Calu3 (cell line): ENCODE results near the gene SLC25A36. TPM values are rescaled to one million over a fixed set of nuclear protein-coding genes. Genes with fewer than 3 reads are reported as not detected.

Experiments
- BruUV-seq: library from RNA; stranded (reverse); fragments of 400-500 nt; replicated peaks from 2 replicates; lab custom pipeline; 2021; lab: Mats Ljungman, UMichigan
- CTCF ChIA-PET: fragments of 300-600 bp; sonication (Branson Sonifier 250); formaldehyde crosslinking; loops from one replicate; lab custom pipeline; 2022; ENCODE audit warnings: antibody characterized with exemption; lab: Charles Lee
- DNase-seq: peaks from one replicate; pipeline ENCODE4 v3.0.0; 2022
- H3K27ac Mint-ChIP-seq: one replicate; pipeline ENCODE4 v1.8.0; 2022; ENCODE audit warnings: mixed read lengths; ENCODE audit not compliant: unreplicated experiment
- H3K27me3 Mint-ChIP-seq: one replicate; pipeline ENCODE4 v1.8.0; 2022; ENCODE audit warnings: mixed read lengths; ENCODE audit not compliant: unreplicated experiment
- H3K36me3 Mint-ChIP-seq: one replicate; pipeline ENCODE4 v1.8.0; 2022; ENCODE audit warnings: mild to moderate bottlenecking, moderate library complexity, mixed read lengths; ENCODE audit not compliant: insufficient read depth, unreplicated experiment
- H3K4me1 Mint-ChIP-seq: one replicate; pipeline ENCODE4 v1.8.0; 2022; ENCODE audit warnings: mild to moderate bottlenecking, low read depth, mixed read lengths; ENCODE audit not compliant: unreplicated experiment
- H3K4me3 Mint-ChIP-seq: one replicate; pipeline ENCODE4 v1.8.0; 2022; ENCODE audit warnings: mild to moderate bottlenecking, low read depth, moderate library complexity, mixed read lengths; ENCODE audit not compliant: unreplicated experiment
- H3K9me3 Mint-ChIP-seq: one replicate; pipeline ENCODE4 v1.8.0; 2022; ENCODE audit warnings: low read depth, mixed read lengths; ENCODE audit not compliant: unreplicated experiment
- intact Hi-C: fragments of 100-400 bp; cut with micrococcal nuclease; formaldehyde crosslinking; loops from one replicate; pipeline ENCODE4 v1.10.0; 2022; ENCODE audit not compliant: unreplicated experiment
- total RNA-seq: library from RNA; stranded (reverse); gene quantifications from 2 replicates; pipeline ENCODE4 v1.2.3, GENCODE V29; 2022
- TF ChIP-seq, protein P1 (sequence below): fragments of 200-600 bp; IDR thresholded peaks from one replicate; pipeline ENCODE4 v1.8.0; 2022; ENCODE audit warnings: antibody characterized with exemption; ENCODE audit not compliant: unreplicated experiment

SLC25A36 gene
- total RNA-seq, 1 experiment from 2014 or later, result 114 TPM

DNA sequence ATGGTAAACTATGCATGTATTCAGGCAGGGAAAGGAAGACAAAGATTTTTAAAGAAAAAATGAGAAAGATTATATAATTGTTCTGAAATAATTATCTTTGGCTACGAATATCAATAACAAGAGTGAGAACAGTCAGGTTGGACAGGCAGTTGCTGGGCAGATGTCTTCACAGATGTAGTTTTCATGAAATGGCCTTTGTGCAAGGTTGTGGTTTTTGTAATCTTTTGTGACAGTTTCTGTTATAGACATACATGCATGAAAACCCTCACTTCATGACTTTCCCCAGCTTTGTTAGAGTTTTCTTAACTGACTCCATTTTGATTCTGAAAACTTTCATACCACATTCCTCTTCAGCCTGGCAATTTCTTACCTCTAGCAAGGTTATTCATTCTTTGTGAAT, 34.9 kb upstream of the SLC25A36 start:
- intact Hi-C loops, result no loop called here

DNA sequence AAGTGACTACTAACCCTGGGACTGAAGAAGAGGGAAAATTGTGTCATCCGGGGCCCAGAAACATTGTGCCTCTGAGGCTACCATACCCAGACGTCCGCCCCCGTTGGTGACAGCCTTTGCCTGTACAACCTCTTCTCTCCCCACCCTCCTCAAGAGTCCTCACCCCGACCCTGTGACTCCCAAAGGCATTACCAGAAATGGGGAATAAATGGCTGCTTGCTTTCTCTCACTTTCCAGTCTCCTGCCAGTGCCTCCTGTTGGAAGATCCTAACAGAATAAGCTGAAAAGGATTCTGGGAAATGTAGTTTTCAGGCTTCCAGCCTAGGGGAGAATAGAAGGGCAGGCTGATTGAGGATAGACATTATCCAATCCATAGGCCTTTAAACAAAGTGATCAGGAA, 30.8 kb upstream of the SLC25A36 start:
- peaks cover 14% of the 10 kb centered on the region for H3K4me1 Mint-ChIP-seq
- H3K36me3 Mint-ChIP-seq, result no peaks in the 10 kb centered on the region
- BruUV-seq, result no TSS peak
- no peak for DNase-seq
- no peak overlapping the region for H3K4me3 Mint-ChIP-seq
- no peaks in the 10 kb centered on the region for H3K9me3 Mint-ChIP-seq
- TF ChIP-seq, protein P1, sequence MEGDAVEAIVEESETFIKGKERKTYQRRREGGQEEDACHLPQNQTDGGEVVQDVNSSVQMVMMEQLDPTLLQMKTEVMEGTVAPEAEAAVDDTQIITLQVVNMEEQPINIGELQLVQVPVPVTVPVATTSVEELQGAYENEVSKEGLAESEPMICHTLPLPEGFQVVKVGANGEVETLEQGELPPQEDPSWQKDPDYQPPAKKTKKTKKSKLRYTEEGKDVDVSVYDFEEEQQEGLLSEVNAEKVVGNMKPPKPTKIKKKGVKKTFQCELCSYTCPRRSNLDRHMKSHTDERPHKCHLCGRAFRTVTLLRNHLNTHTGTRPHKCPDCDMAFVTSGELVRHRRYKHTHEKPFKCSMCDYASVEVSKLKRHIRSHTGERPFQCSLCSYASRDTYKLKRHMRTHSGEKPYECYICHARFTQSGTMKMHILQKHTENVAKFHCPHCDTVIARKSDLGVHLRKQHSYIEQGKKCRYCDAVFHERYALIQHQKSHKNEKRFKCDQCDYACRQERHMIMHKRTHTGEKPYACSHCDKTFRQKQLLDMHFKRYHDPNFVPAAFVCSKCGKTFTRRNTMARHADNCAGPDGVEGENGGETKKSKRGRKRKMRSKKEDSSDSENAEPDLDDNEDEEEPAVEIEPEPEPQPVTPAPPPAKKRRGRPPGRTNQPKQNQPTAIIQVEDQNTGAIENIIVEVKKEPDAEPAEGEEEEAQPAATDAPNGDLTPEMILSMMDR, result no peak
- no peak overlapping the region for H3K27ac Mint-ChIP-seq
- CTCF ChIA-PET, result interaction anchor here (0.7 to 1.4 kb wide), 2 partner anchors 321 to 1020 kb away, joined by 3 to 4 read pairs; partner anchors contain the start of gene PXYLP1
- H3K27me3 Mint-ChIP-seq, result peaks cover 48% of the 10 kb centered on the region
- intact Hi-C loops, result no loop called here

More for the DNA sequence above, 34.9 kb upstream of the SLC25A36 start:
- peaks cover 38% of the 10 kb centered on the region for H3K27me3 Mint-ChIP-seq
- no peak overlapping the region for H3K4me3 Mint-ChIP-seq
- BruUV-seq, result no TSS peak
- CTCF ChIA-PET, result no interaction called here
- H3K4me1 Mint-ChIP-seq, result peaks cover 5% of the 10 kb centered on the region
- no peak for DNase-seq
- H3K27ac Mint-ChIP-seq, result no peak overlapping the region
- H3K9me3 Mint-ChIP-seq, result no peaks in the 10 kb centered on the region
- no peaks in the 10 kb centered on the region for H3K36me3 Mint-ChIP-seq
- TF ChIP-seq, protein P1, result no peak

DNA sequence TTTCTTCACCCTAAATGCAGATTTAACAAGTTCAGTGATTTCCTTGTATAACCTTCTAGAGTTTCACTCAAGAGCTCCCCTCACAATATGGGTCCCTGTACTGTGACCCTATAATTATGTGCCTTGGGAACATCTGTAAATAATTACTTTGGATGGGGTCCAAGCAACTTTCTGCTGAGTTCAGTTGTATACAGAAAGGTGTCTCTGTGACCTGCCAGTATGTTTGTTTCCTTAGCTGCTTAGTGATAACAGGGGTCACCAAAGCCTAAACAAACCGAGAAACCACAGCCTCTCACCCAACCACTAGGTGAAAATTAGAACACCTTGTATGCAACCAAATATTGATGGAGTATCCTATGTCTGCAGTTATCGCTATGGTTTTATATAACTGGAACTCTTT, 29.8 kb upstream of the SLC25A36 start:
- no peak for DNase-seq
- intact Hi-C loops, result no loop called here
- CTCF ChIA-PET, result interaction anchor here (1.4 to 2.1 kb wide), 2 partner anchors 11 to 320 kb away, joined by 4 to 8 read pairs; partner anchors contain the start of gene PXYLP1
- no peak overlapping the region for H3K4me3 Mint-ChIP-seq
- no peak overlapping the region for H3K27ac Mint-ChIP-seq
- no peaks in the 10 kb centered on the region for H3K9me3 Mint-ChIP-seq
- TF ChIP-seq, protein P1, result no peak
- H3K27me3 Mint-ChIP-seq, result peaks cover 48% of the 10 kb centered on the region
- BruUV-seq, result no TSS peak
- H3K36me3 Mint-ChIP-seq, result no peaks in the 10 kb centered on the region
- peaks cover 14% of the 10 kb centered on the region for H3K4me1 Mint-ChIP-seq

DNA sequence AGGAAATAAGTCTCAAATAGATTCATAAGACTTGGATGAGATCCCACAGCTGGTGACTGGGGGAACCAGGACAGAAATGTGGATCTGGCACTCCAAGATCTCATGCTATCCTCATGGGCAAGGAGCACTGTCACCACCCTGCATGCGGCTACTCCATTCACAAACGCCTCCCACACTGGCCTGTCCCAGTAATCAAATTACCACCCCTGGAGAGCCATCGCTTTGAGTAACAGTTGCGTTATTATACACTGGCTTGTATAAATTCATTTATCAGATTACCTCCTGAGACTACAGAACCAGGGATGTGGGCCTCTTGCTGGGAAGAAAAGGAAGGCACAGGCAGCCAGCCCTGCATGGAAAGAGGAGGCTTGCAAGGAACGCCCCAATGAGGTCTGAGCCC, 27.9 kb upstream of the SLC25A36 start:
- Mint-ChIP-seq H3K27ac (no peak overlapping the region), H3K4me3 (no peak overlapping the region), H3K27me3 (peaks cover 57% of the 10 kb centered on the region), H3K4me1 (peaks cover 14% of the 10 kb centered on the region), H3K36me3 (no peaks in the 10 kb centered on the region), H3K9me3 (no peaks in the 10 kb centered on the region)
- CTCF ChIA-PET, result interaction anchor here (0.8 kb wide), 1 partner anchor 12 kb away, joined by 3 read pairs; no protein-coding TSS in a partner anchor
- intact Hi-C loops, result no loop called here
- DNase-seq, result no peak
- no TSS peak for BruUV-seq
- TF ChIP-seq, protein P1, result no peak
